IPS-NIHi7 (cell line): ENCODE data around the gene BDH1.
"Not testable (repeated sequence)": the region's sequence is repeated elsewhere in the genome, so short reads cannot be mapped to it uniquely, and the experiment has no call there.

Source experiments
- DNase-seq: peaks from one replicate; pipeline ENCODE4 v3.0.0; 2012; ENCODE audit warnings: mixed read lengths; ENCODE audit errors: extremely low spot score

The BDH1 gene

GRCh38 chr3:197487911-197488391, 67.8 kb downstream of the BDH1 start:
- no peak for DNase-seq

GRCh38 chr3:197486861-197487260, 68.9 kb downstream of the BDH1 start:
- no peak for DNase-seq

- no peak for DNase-seq
Observed at GRCh38 chr3:197485143-197485542, 70.6 kb downstream of the BDH1 start.

- DNase-seq: no peak
Observed at GRCh38 chr3:197484204-197484901, 71.4 kb downstream of the BDH1 start.

- DNase-seq: peak; percentile 45
Observed at GRCh38 chr3:197482001-197482400, 73.8 kb downstream of the BDH1 start.

GRCh38 chr3:197480320-197480719, 75.4 kb downstream of the BDH1 start:
- DNase-seq: no peak

GRCh38 chr3:197478746-197479668, 76.8 kb downstream of the BDH1 start:
- no peak for DNase-seq

- not testable (repeated sequence) for DNase-seq
Observed at GRCh38 chr3:197477816-197478215, 78.0 kb downstream of the BDH1 start.

- DNase-seq: no peak
Observed at GRCh38 chr3:197475997-197476525, 79.7 kb downstream of the BDH1 start.

GRCh38 chr3:197475514-197475913, 80.3 kb downstream of the BDH1 start:
- no peak for DNase-seq

- no peak for DNase-seq
Observed at GRCh38 chr3:197472151-197472550, 83.6 kb downstream of the BDH1 start.

GRCh38 chr3:197471221-197472010, 84.4 kb downstream of the BDH1 start:
- no peak for DNase-seq

GRCh38 chr3:197468866-197469382, 86.8 kb downstream of the BDH1 start:
- DNase-seq: no peak

- no peak for DNase-seq
Observed at GRCh38 chr3:197468167-197468566, 87.6 kb downstream of the BDH1 start.

- DNase-seq: no peak
Observed at GRCh38 chr3:197466586-197467399, 89.0 kb downstream of the BDH1 start.

- DNase-seq: no peak
Observed at GRCh38 chr3:197465996-197466549, 89.7 kb downstream of the BDH1 start.

- no peak for DNase-seq
Observed at GRCh38 chr3:197465197-197465995, 90.4 kb downstream of the BDH1 start.

- DNase-seq: no peak
Observed at GRCh38 chr3:197464794-197465193, 91.0 kb downstream of the BDH1 start.

- no peak for DNase-seq
Observed at GRCh38 chr3:197463279-197463678, 92.5 kb downstream of the BDH1 start.
